ENCODE results near the gene NPM1. TPM values are rescaled to one million over a fixed set of nuclear protein-coding genes. Genes with fewer than 3 reads are reported as not detected.
"Not testable (repeated sequence)": the region's sequence is repeated elsewhere in the genome, so short reads cannot be mapped to it uniquely, and the experiment has no call there.

NPM1 gene
- total RNA-seq, 1 experiment from 2014 or later, result 1,998 TPM

DNA sequence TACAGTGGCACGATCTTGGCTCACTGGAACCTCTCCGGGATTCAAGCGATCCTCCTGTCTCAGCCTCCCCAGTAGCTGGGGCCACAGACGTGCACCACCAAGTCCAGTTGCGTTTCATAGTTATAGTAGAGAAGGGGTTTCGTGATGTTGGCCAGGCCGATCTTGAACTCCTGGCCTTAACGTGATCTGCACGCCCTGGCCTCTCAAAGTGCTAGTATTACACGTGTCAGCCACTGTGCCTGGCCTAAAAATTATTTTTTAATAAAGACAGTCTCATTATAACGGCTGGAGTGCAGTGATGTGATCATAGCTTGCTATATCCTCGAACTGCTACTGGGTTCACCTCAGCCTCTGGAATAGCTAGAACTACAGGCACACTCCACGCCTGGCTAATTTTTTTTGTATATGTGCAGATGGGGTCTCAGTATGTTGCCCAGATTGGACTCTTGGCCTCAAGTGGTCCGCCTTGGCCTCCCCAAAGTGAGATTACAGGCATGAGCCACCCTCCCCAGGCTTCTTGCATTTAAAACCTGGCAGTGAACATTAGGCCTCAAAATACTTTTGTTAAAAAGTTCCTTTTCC is 4.4 kb downstream of the NPM1 start:
- ChIA-PET POLR2A (ENCODE audit: low non-redundant PET) (interaction anchor here (0.6 kb wide), 1 partner anchor 614 kb away, joined by 3 read pairs; the partner anchor contains the start of gene FBXW11), CTCF (no interaction called here)
- H3K27ac ChIP-seq (ENCODE audit: low read depth, low read length, poor library complexity, severe bottlenecking), result no peak overlapping the region
- BruUV-seq (replicated peaks), result no TSS peak
- TF ChIP-seq EZH2 (IDR thresholded peaks at IDR 0.05; ENCODE audit: borderline replicate concordance, low read depth, low read length, poor library complexity, severe bottlenecking), result no peak
- TF ChIP-seq, protein P1, sequence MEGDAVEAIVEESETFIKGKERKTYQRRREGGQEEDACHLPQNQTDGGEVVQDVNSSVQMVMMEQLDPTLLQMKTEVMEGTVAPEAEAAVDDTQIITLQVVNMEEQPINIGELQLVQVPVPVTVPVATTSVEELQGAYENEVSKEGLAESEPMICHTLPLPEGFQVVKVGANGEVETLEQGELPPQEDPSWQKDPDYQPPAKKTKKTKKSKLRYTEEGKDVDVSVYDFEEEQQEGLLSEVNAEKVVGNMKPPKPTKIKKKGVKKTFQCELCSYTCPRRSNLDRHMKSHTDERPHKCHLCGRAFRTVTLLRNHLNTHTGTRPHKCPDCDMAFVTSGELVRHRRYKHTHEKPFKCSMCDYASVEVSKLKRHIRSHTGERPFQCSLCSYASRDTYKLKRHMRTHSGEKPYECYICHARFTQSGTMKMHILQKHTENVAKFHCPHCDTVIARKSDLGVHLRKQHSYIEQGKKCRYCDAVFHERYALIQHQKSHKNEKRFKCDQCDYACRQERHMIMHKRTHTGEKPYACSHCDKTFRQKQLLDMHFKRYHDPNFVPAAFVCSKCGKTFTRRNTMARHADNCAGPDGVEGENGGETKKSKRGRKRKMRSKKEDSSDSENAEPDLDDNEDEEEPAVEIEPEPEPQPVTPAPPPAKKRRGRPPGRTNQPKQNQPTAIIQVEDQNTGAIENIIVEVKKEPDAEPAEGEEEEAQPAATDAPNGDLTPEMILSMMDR (conservative IDR thresholded peaks at IDR 0.05; ENCODE audit: low read depth, low read length), result no peak
- H3K27me3 ChIP-seq (replicated peaks; ENCODE audit: insufficient read depth, low read depth, low read length, poor library complexity), result no peaks in the 10 kb centered on the region
- H3K4me1 ChIP-seq (ENCODE audit: insufficient read depth, low read length, poor library complexity, severe bottlenecking), result peaks cover 15% of the 10 kb centered on the region
- intact Hi-C loops (cut with micrococcal nuclease; ENCODE audit: unreplicated experiment), result no loop called here
- H3K9me3 ChIP-seq (ENCODE audit: low read depth, low read length, poor library complexity, severe bottlenecking), result no peaks in the 10 kb centered on the region
- no peak for DNase-seq (ENCODE audit: low spot score)
- no peak overlapping the region for H3K4me3 ChIP-seq (ENCODE audit: low read depth, low read length, poor library complexity, severe bottlenecking)
- peaks cover 80% of the 10 kb centered on the region for H3K36me3 ChIP-seq (ENCODE audit: insufficient read depth, low read length, poor library complexity, severe bottlenecking)

DNA sequence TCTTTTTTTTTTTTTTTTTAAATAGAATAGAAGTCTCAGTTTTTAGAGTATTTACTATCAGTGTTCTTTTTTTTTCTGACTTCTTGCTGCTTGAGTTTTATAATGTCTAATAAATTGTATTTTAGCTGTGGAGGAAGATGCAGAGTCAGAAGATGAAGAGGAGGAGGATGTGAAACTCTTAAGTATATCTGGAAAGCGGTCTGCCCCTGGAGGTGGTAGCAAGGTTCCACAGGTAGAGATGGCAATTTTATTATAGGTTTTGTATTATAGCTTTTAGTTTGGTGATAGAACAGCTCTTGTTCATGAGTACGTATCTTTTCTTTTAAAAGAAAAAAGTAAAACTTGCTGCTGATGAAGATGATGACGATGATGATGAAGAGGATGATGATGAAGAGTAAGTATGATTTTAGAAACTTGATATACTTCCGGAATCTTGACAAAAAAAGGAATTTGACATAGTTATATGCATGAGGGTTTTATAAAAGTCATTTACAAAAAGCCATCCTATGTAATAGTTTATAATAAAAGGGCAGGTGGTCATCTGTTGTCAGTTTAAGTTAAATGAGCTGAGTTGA is 5.0 kb downstream of the NPM1 start:
- no peaks in the 10 kb centered on the region for H3K27me3 ChIP-seq (replicated peaks; ENCODE audit: insufficient read depth, low read depth, low read length, poor library complexity)
- intact Hi-C loops (cut with micrococcal nuclease; ENCODE audit: unreplicated experiment), result no loop called here
- H3K4me3 ChIP-seq (ENCODE audit: low read depth, low read length, poor library complexity, severe bottlenecking), result no peak overlapping the region
- TF ChIP-seq, protein P1 (conservative IDR thresholded peaks at IDR 0.05; ENCODE audit: low read depth, low read length), result no peak
- no peak for TF ChIP-seq EZH2 (IDR thresholded peaks at IDR 0.05; ENCODE audit: borderline replicate concordance, low read depth, low read length, poor library complexity, severe bottlenecking)
- ChIA-PET POLR2A (ENCODE audit: low non-redundant PET) (interaction anchor here (0.6 kb wide), 1 partner anchor 614 kb away, joined by 3 read pairs; the partner anchor contains the start of gene FBXW11), CTCF (no interaction called here)
- H3K27ac ChIP-seq (ENCODE audit: low read depth, low read length, poor library complexity, severe bottlenecking), result no peak overlapping the region
- no peak for DNase-seq (ENCODE audit: low spot score)
- no TSS peak for BruUV-seq (replicated peaks)
- peaks cover 15% of the 10 kb centered on the region for H3K4me1 ChIP-seq (ENCODE audit: insufficient read depth, low read length, poor library complexity, severe bottlenecking)
- peaks cover 86% of the 10 kb centered on the region for H3K36me3 ChIP-seq (ENCODE audit: insufficient read depth, low read length, poor library complexity, severe bottlenecking)
- H3K9me3 ChIP-seq (ENCODE audit: low read depth, low read length, poor library complexity, severe bottlenecking), result no peaks in the 10 kb centered on the region

DNA sequence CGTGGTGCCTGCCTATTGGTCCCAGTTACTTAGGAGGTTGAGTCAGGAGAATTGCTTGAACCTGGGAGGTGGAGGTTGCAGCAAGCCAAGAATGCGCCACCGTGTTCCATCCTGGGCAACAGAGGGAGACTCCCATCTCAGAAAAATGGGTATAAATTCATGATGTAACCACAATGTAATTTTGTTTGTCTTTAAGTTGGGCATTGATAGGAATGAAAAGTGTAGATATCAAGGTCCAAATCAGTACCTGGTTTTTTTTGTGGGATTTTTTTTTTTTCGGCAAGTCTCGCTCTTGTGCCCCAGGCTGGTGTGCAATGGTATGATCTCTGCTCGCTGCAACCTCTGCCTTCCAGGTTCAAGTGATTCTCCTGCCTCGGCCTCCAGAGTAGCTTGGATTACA is 7.4 kb downstream of the NPM1 start:
- BruUV-seq (replicated peaks), result no TSS peak
- no peak overlapping the region for H3K4me3 ChIP-seq (ENCODE audit: low read depth, low read length, poor library complexity, severe bottlenecking)
- ChIA-PET POLR2A (ENCODE audit: low non-redundant PET) (no interaction called here), CTCF (no interaction called here)
- no peaks in the 10 kb centered on the region for H3K27me3 ChIP-seq (replicated peaks; ENCODE audit: insufficient read depth, low read depth, low read length, poor library complexity)
- peaks cover 100% of the 10 kb centered on the region for H3K36me3 ChIP-seq (ENCODE audit: insufficient read depth, low read length, poor library complexity, severe bottlenecking)
- no peaks in the 10 kb centered on the region for H3K9me3 ChIP-seq (ENCODE audit: low read depth, low read length, poor library complexity, severe bottlenecking)
- intact Hi-C loops (cut with micrococcal nuclease; ENCODE audit: unreplicated experiment), result no loop called here
- no peak for TF ChIP-seq EZH2 (IDR thresholded peaks at IDR 0.05; ENCODE audit: borderline replicate concordance, low read depth, low read length, poor library complexity, severe bottlenecking)
- TF ChIP-seq, protein P1 (conservative IDR thresholded peaks at IDR 0.05; ENCODE audit: low read depth, low read length), result no peak
- H3K4me1 ChIP-seq (ENCODE audit: insufficient read depth, low read length, poor library complexity, severe bottlenecking), result peaks cover 15% of the 10 kb centered on the region
- no peak for DNase-seq (ENCODE audit: low spot score)
- H3K27ac ChIP-seq (ENCODE audit: low read depth, low read length, poor library complexity, severe bottlenecking), result no peak overlapping the region

DNA sequence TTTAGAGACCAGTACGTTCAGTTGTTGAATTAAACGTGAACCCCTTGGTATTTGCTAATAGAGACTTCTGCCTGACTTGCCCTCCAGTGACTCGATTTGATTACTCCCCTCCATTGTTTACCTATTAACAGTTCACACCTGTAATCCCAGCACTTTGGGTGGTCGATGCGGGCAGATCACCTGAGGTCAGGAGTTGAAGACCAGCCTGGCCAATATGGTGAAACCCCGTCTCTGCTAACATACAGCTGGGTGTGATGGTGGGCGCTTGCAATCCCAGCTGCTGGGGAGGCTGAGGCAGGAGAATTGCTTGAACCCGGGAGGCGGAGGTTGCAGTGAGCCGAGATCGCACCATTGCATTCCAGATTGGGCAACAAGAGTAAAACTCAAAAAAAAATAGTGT is 8.9 kb downstream of the NPM1 start:
- BruUV-seq (replicated peaks); CTCF ChIA-PET: not testable (repeated sequence)
- peaks cover 100% of the 10 kb centered on the region for H3K36me3 ChIP-seq (ENCODE audit: insufficient read depth, low read length, poor library complexity, severe bottlenecking)

More for the DNA sequence above, 8.9 kb downstream of the NPM1 start:
- H3K27me3 ChIP-seq (replicated peaks; ENCODE audit: insufficient read depth, low read depth, low read length, poor library complexity); H3K27ac ChIP-seq (ENCODE audit: low read depth, low read length, poor library complexity, severe bottlenecking); intact Hi-C loops (cut with micrococcal nuclease; ENCODE audit: unreplicated experiment); H3K4me1 ChIP-seq (ENCODE audit: insufficient read depth, low read length, poor library complexity, severe bottlenecking); H3K9me3 ChIP-seq (ENCODE audit: low read depth, low read length, poor library complexity, severe bottlenecking); DNase-seq (ENCODE audit: low spot score); POLR2A ChIA-PET (ENCODE audit: low non-redundant PET); H3K4me3 ChIP-seq (ENCODE audit: low read depth, low read length, poor library complexity, severe bottlenecking): not testable (repeated sequence)
